Left lung (tissue), 10 donors: ENCODE results near the gene VPS13D. TPM values are rescaled to one million over a fixed set of nuclear protein-coding genes. Genes with fewer than 3 reads are reported as not detected.

Experiments
- ATAC-seq: fragments of 200-7000 bp; cut with Tn5 transposase; one replicate; pipeline ENCODE4 v1.9.1; 2020; ENCODE audit warnings: moderate library complexity
- DNase-seq, 4 donors: peaks; one replicate each; pipeline ENCODE4 v3.0.0-alpha.2; 2013 to 2020
- H3K27ac ChIP-seq, 2 donors: fragments of 200-600 bp; sonication (generic) in 1 of 2; one replicate each; pipeline versions ENCODE4 v1.5.0 to v1.8.0; 2020 to 2021
- H3K27me3 ChIP-seq, 2 donors: fragments of 200-600 bp; sonication (generic) in 1 of 2; one replicate each; pipeline versions ENCODE4 v1.5.0 to v1.8.0; 2020 to 2021
- H3K36me3 ChIP-seq, 2 donors: fragments of 200-600 bp; sonication (generic) in 1 of 2; one replicate each; pipeline versions ENCODE4 v1.5.0 to v1.8.0; 2020 to 2021
- H3K4me1 ChIP-seq, 2 donors: fragments of 200-600 bp; one replicate each; pipeline ENCODE4 v1.8.0; 2021
- H3K4me3 ChIP-seq, 2 donors: fragments of 200-600 bp; sonication (generic) in 1 of 2; one replicate each; pipeline versions ENCODE4 v1.5.0 to v1.8.0; 2020 to 2021; ENCODE audit warnings: mild to moderate bottlenecking in 1 of 2
- H3K9me3 ChIP-seq, 2 donors: fragments of 200-600 bp; sonication (generic) in 1 of 2; one replicate each; pipeline versions ENCODE4 v1.5.0 to v1.8.0; 2020 to 2021
- intact Hi-C, 2 donors: fragments of 100-400 bp; cut with DNase I; formaldehyde crosslinking; loops; one replicate each; pipeline versions ENCODE4 v1.11.2 to v1.14.2; 2022
- polyA plus RNA-seq, 6 donors: library from polyadenylated mRNA; unstranded; fragments of 120-200 nt; gene quantifications; one replicate each; pipeline ENCODE4 v1.2.1, GENCODE V29; 2013; ENCODE audit not compliant: insufficient read length in 6 of 6
- total RNA-seq, 2 donors: library from RNA; stranded (reverse); fragmentation: NEBNext Ultra II Directional; extraction: Animal tissue kit (Norgen Biotek cat#: 25700); gene quantifications; one replicate each; pipeline ENCODE4 v1.2.1, GENCODE V29; 2021
- TF ChIP-seq, protein P1 (sequence below), 2 donors: fragments of 200-600 bp; sonication (generic) in 1 of 2; IDR thresholded peaks; one replicate each; pipeline versions ENCODE4 v1.5.0 to v1.8.0; 2021; ENCODE audit warnings: antibody characterized with exemption in 2 of 2
- donor health status: DM: no; HTN: yes; CAD: no.
- donor health status: DM: no; HTN: no; CAD: no.

VPS13D gene
- total and polyA plus RNA-seq, 8 donors = 26.6 to 62.3 (median 30.2) TPM

DNA sequence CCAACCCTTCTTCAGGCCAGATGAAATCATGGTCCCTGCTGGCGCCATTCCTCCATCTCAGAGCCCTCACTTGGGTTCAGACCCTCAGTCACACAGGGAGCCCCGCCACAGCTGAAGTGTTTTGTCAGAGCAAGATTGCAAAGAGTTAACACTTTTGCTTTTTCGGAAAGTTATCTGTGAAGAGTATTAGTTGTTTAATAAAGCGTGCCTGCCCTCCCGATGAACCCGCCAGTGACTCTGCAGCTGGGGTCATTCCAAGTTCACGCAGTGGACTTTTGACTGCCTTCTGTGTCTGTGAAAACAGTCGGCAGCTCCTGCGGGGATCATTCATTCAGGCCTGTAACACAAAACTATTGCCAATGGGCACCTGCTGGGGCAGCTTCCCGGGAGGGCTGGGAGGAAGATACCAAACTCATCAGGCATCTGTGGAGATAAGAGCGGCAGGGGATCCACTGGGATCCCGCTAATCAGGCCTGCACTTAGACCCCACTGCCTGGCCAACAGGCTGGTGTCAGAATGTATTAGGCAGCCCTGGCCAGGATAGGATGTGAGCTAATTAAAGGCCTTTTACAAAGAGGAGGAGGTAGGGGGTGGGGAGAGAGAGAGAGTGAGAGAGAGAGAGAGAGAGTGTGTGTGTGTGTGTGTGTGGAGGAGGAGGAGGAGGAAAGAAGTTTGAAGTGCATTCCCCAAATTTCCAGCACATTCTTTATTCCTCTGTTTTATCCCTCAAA lies 203.7 kb downstream of the VPS13D start:
- H3K4me3 ChIP-seq = no peak overlapping the region
- DNase-seq (peak; percentile 28 to 73 (median 56)), ATAC-seq (peak; percentile 70)
- TF ChIP-seq, protein P1, sequence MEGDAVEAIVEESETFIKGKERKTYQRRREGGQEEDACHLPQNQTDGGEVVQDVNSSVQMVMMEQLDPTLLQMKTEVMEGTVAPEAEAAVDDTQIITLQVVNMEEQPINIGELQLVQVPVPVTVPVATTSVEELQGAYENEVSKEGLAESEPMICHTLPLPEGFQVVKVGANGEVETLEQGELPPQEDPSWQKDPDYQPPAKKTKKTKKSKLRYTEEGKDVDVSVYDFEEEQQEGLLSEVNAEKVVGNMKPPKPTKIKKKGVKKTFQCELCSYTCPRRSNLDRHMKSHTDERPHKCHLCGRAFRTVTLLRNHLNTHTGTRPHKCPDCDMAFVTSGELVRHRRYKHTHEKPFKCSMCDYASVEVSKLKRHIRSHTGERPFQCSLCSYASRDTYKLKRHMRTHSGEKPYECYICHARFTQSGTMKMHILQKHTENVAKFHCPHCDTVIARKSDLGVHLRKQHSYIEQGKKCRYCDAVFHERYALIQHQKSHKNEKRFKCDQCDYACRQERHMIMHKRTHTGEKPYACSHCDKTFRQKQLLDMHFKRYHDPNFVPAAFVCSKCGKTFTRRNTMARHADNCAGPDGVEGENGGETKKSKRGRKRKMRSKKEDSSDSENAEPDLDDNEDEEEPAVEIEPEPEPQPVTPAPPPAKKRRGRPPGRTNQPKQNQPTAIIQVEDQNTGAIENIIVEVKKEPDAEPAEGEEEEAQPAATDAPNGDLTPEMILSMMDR (IDR thresholded peaks at IDR 0.05) = no peak
- no peaks in the 10 kb centered on the region for H3K9me3 ChIP-seq
- peak overlapping the region; percentile 57 to 83 for H3K27ac ChIP-seq
- peaks cover 41 to 53% of the 10 kb centered on the region in 2 donors for H3K4me1 ChIP-seq
- peaks cover 0 to 6% of the 10 kb centered on the region in 2 donors for H3K36me3 ChIP-seq
- H3K27me3 ChIP-seq = no peaks in the 10 kb centered on the region
- intact Hi-C loops = no loop called here

DNA sequence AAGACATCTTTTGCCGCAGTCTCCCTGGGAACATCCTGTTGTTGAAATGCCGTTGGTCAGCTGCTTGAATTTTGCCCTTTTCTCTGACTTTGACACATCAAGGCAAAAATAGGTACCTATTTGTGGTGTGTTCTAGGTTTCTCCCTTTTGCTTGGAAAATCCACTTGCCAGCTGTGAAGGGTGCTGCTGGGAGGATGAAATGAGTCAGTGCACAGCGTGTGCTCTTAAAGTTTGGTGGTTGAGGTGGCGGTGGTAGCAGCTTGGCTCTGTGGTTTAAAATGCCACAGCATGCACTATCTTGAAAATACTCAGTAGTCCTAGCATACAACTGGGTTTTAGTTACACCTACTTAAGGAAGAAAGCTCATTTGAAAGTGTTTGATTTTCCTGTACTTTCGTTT lies 204.3 kb downstream of the VPS13D start:
- intact Hi-C loops = no loop called here
- peaks cover 0 to 5% of the 10 kb centered on the region in 2 donors for H3K36me3 ChIP-seq
- no peaks in the 10 kb centered on the region for H3K27me3 ChIP-seq
- ATAC-seq (peak; percentile 84), DNase-seq (peak in 1 of 4 donors; percentile 44)
- TF ChIP-seq, protein P1 (IDR thresholded peaks at IDR 0.05) = no peak
- H3K4me1 ChIP-seq = peaks cover 47 to 60% of the 10 kb centered on the region in 2 donors
- no peak overlapping the region for H3K4me3 ChIP-seq
- peak overlapping the region; percentile 57 to 83 for H3K27ac ChIP-seq
- H3K9me3 ChIP-seq = no peaks in the 10 kb centered on the region

DNA sequence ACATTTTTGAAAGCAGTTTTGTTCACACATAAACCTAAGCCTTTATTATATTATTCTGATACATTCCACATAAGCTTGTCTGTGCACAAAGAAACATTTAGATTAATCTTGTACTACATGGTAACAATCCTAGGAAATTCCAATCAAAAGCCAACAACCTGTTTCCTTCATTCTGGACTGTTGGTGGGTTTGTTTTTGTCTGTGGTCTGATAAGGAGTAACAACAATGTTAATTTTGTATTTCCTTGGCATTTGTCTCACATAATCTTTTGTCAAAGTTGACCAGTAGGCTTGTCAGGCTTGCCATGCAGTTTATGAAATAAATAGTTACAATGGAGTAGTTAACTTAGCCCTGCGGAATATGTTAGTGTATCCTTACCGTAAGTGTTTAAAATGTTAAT lies 204.9 kb downstream of the VPS13D start:
- Histone ChIP-seq H3K9me3 (no peaks in the 10 kb centered on the region), H3K27ac (peak overlapping the region; percentile 57 to 83), H3K36me3 (peaks cover 0 to 8% of the 10 kb centered on the region in 2 donors), H3K27me3 (no peaks in the 10 kb centered on the region), H3K4me3 (no peak overlapping the region), H3K4me1 (peaks cover 47 to 60% of the 10 kb centered on the region in 2 donors)
- DNase-seq (no peak), ATAC-seq (no peak)
- TF ChIP-seq, protein P1 (IDR thresholded peaks at IDR 0.05) = no peak
- intact Hi-C loops = no loop called here

DNA sequence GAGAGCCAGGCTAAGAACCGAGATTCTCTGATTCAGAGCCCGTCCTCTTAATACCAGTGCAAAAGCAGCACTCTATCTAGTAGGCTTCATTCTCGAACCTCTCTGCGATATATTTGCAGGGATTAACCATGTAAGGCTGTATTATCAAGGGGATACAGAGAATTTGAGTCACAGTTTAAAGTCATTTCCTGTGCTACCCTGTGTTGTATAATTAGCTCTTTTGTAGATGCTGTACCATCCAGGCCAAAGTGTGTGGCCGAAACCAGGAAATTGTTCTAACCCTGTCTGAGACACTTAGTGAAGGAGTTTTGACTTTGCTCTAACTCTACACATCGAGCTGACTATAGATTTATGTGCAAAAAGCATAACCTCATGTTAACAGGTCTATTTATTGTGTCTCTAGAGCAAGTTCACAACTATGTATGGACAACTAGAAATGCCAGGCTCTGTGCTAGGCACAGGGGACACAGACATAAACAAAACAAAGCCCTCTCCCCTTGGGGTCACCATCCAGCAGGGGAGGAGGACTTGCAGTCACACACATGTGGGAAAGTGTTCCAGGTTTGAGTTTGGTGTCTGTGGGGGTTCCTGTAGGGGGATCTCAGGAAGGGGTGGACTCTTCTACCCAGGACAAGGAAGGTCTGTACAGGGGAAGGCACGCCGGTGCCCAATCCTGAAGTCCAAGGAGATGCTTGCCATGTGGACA lies 206.0 kb downstream of the VPS13D start:
- Histone ChIP-seq H3K27ac (peak overlapping the region; percentile 16 to 56), H3K4me3 (no peak overlapping the region), H3K27me3 (no peaks in the 10 kb centered on the region), H3K9me3 (no peaks in the 10 kb centered on the region), H3K4me1 (peaks cover 47 to 60% of the 10 kb centered on the region in 2 donors), H3K36me3 (peaks cover 0 to 14% of the 10 kb centered on the region in 2 donors)
- ATAC-seq (peak; percentile 21), DNase-seq (no peak)
- TF ChIP-seq, protein P1 (IDR thresholded peaks at IDR 0.05) = no peak
- intact Hi-C loops = no loop called here

DNA sequence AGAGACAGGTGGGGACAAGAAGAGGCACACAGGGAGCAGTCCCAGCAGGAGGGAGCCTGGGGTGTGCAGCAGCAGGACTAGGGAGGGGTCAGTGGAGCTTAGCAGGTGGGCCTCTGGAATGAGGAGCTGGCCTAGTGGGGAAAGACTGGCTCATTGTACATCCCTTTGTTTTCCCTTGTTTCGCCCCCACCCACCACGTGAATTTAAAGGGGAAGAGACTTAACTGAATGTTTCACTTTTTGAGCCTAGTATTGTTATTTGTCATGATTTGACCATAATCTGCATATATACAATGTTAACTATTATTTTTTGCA lies 206.5 kb downstream of the VPS13D start:
- H3K4me1 ChIP-seq = peaks cover 47 to 60% of the 10 kb centered on the region in 2 donors
- no peak overlapping the region for H3K4me3 ChIP-seq
- no peaks in the 10 kb centered on the region for H3K9me3 ChIP-seq
- peaks cover 0 to 19% of the 10 kb centered on the region in 2 donors for H3K36me3 ChIP-seq
- DNase-seq (no peak), ATAC-seq (no peak)
- H3K27me3 ChIP-seq = no peaks in the 10 kb centered on the region
- peak overlapping the region; percentile 16 to 56 for H3K27ac ChIP-seq
- TF ChIP-seq, protein P1 (IDR thresholded peaks at IDR 0.05) = no peak
- intact Hi-C loops = no loop called here
